ENCODE data around the gene SLC66A1. TPM values are rescaled to one million over a fixed set of nuclear protein-coding genes. Genes with fewer than 3 reads are reported as not detected.

The SLC66A1 gene
- total RNA-seq, 1 experiment from 2014 or later: 22.5 TPM

DNA sequence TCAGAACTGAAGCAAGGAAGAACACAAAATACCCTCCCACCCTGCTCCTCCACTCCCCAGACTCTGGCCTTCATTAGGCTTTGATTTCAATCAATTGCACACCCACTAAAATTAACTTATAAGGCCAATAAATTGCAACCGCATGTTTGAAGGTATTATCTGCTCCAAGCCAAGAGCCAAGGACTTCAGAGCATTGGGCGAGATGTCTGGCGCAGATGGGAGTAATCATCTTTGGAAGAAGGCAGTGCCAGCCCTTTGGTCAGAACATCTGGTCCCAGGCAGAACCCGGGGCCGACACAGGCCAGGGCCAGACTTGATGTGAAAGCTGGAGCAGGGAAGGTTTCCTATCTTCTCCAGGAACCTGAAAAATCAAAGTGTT is 60.0 kb downstream of the SLC66A1 start:
- H2AK5ac ChIP-seq (ENCODE audit: insufficient read length, low read length): no peak overlapping the region
- H4K20me1 ChIP-seq (ENCODE audit: control insufficient read depth, insufficient read depth, insufficient read length): no peaks in the 10 kb centered on the region
- no peak overlapping the region for H3K23ac ChIP-seq (ENCODE audit: insufficient read length, low read depth, low read length)
- H2AFZ ChIP-seq (ENCODE audit: low read length): no peak overlapping the region
- H2BK15ac ChIP-seq (ENCODE audit: low read depth, low read length): no peak overlapping the region
- H4K91ac ChIP-seq (ENCODE audit: insufficient read length, low read depth, low read length): no peak overlapping the region
- H2BK120ac ChIP-seq (ENCODE audit: low read depth, low read length, poor library complexity, severe bottlenecking): no peak overlapping the region
- H3K36me3 Mint-ChIP-seq (ENCODE audit: insufficient read depth in 1 of 3, low read depth in 3 of 3): peaks cover 13 to 30% (median 13%) of the 10 kb centered on the region in 3 experiments
- no peak overlapping the region for H3K56ac ChIP-seq (ENCODE audit: insufficient read length, low read depth, low read length)
- H3T11ph ChIP-seq (ENCODE audit: low read length): no peak overlapping the region
- no peak overlapping the region for H3K4ac ChIP-seq (ENCODE audit: low read depth, low read length)
- no peak for DNase-seq
- no peaks in the 10 kb centered on the region for H3K4me1 ChIP-seq (ENCODE audit: insufficient read depth, low read length)
- H3K9me3 Mint-ChIP-seq: no peaks in the 10 kb centered on the region
- no peak overlapping the region for H4K8ac ChIP-seq (replicated peaks; ENCODE audit: insufficient read length, low read depth, low read length)
- H3K14ac ChIP-seq (ENCODE audit: insufficient read depth, low read length): no peak overlapping the region
- no peak overlapping the region for H2BK5ac ChIP-seq (ENCODE audit: insufficient read length, low read length)
- H4K5ac ChIP-seq (ENCODE audit: insufficient read length, low read depth, low read length): no peak overlapping the region
- no peaks in the 10 kb centered on the region for H3K27me3 Mint-ChIP-seq (ENCODE audit: low read depth)
- H3K18ac ChIP-seq (ENCODE audit: insufficient read length, low read depth, low read length): no peak overlapping the region
- H2BK20ac ChIP-seq (ENCODE audit: low read depth, low read length, poor library complexity, severe bottlenecking): no peak overlapping the region
- H3K27ac Mint-ChIP-seq: peak overlapping the region in 1 of 3 experiments; percentile 16; a peak in 1 of 7 replicates
- no peak overlapping the region for H3K4me2 ChIP-seq (ENCODE audit: insufficient read depth, insufficient read length, low read length)
- no CpG with 5 or more reads among the region's 5 CpGs for WGBS (ENCODE audit: extremely low coverage, insufficient read length, low lambda C conversion rate)
- H3K79me1 ChIP-seq (ENCODE audit: insufficient read depth, low read depth, low read length, poor library complexity, severe bottlenecking): peaks cover 11% of the 10 kb centered on the region
- H3K79me2 ChIP-seq (ENCODE audit: insufficient read depth, low read length): peaks cover 2% of the 10 kb centered on the region; the same call in 1 of the 2 replicates
- no peaks in the 10 kb centered on the region for H3K23me2 ChIP-seq (ENCODE audit: insufficient read length, low read depth, low read length, poor library complexity, severe bottlenecking)
- H3K4me3 Mint-ChIP-seq: no peak overlapping the region
- H3K4me1 Mint-ChIP-seq: peaks cover 3 to 4% of the 10 kb centered on the region in 2 experiments; a peak in 2 of 4 replicates
- no peaks in the 10 kb centered on the region for H3K9me3 ChIP-seq (ENCODE audit: control insufficient read depth, low read depth, low read length)
- TF ChIP-seq, protein P1, sequence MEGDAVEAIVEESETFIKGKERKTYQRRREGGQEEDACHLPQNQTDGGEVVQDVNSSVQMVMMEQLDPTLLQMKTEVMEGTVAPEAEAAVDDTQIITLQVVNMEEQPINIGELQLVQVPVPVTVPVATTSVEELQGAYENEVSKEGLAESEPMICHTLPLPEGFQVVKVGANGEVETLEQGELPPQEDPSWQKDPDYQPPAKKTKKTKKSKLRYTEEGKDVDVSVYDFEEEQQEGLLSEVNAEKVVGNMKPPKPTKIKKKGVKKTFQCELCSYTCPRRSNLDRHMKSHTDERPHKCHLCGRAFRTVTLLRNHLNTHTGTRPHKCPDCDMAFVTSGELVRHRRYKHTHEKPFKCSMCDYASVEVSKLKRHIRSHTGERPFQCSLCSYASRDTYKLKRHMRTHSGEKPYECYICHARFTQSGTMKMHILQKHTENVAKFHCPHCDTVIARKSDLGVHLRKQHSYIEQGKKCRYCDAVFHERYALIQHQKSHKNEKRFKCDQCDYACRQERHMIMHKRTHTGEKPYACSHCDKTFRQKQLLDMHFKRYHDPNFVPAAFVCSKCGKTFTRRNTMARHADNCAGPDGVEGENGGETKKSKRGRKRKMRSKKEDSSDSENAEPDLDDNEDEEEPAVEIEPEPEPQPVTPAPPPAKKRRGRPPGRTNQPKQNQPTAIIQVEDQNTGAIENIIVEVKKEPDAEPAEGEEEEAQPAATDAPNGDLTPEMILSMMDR (conservative IDR thresholded peaks at IDR 0.05): no peak
- H3K27ac ChIP-seq (ENCODE audit: insufficient read length, low read depth, low read length): no peak overlapping the region
- H3K9ac ChIP-seq (ENCODE audit: extremely low read depth, insufficient read length, low read length): no peak overlapping the region
- H3K27me3 ChIP-seq (ENCODE audit: insufficient read depth, low read length): no peaks in the 10 kb centered on the region
- no peak overlapping the region for H2BK12ac ChIP-seq (ENCODE audit: insufficient read length, low read depth, low read length)
